Inferior parietal cortex (tissue), 1 donor: Measurements from ENCODE around the gene PICALM.
A peak's percentile ranks its signal among the peaks of the same experiment; 100 is the strongest.

Source experiments
- DNase-seq: peaks from one replicate; pipeline ENCODE4 v3.0.0-alpha.2; 2016; ENCODE audit errors: extremely low spot score

The PICALM gene

GRCh38 chr11:86047275-86047991, 21.5 kb downstream of the PICALM start:
- no peak for DNase-seq

- DNase-seq: no peak
Measured at GRCh38 chr11:86046116-86046515, 22.8 kb downstream of the PICALM start.

- peak; percentile 71 for DNase-seq
Measured at GRCh38 chr11:86043765-86044503, 24.9 kb downstream of the PICALM start.

DNA sequence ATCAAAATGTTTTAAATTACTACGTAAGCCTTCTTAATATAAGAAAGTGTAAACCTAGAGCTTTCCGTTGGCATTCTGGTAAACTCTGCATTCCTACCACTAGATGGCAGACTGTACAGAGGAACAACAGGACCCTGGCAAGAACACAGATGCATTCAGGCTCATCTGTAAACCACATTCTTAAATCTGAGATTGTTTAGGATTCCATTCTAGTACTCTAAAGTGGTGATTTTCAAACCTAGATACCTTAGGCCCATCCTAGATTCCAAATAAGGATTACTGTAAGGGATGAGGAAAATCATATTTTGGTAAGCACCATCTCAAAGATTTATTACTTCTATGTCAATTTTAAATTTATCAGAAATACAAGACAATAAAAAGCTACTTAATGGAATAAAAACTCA, 26.9 kb downstream of the PICALM start:
- DNase-seq: peak; percentile 94

DNA sequence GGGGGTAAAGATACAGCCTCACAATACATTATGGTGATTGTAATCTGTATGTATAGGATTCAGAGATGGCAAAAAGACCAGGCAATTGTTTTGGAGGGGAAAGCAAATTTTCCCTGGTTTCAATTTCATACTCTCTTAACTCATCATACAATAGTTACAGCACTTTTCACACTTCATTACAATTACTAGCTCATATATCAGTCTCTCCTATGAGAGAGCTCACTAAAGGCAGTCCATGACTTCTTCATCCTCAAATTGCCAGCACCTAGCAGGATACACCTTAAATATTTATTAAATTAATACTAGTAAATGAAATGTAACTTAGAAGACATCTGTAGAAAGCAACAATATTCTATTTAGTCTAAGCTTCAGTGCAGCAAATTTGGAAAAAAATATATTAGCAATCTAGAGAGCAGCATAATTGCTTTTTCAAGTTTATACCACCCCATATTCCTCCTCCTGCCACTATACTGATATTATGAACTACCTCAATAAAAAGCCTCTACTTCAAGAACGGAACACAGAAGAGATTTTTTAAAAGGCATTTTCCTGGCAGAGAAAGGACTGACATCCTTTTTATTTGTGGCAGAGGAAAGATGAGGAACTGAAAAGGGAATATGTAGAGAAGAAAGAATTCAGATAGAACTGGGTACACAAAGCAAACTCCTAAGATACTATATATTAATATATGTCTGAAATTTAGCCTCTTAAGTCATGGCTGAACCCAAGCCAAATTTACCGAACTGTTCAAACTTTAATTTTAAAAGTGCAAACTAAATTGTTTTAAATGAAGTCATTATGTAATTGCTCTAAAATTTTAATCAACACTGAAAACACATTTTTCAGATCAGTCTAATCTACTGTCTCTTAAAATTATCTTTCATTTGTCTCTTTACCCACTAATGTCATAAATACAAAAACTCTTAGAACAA, 27.7 kb downstream of the PICALM start:
- no peak for DNase-seq

DNA sequence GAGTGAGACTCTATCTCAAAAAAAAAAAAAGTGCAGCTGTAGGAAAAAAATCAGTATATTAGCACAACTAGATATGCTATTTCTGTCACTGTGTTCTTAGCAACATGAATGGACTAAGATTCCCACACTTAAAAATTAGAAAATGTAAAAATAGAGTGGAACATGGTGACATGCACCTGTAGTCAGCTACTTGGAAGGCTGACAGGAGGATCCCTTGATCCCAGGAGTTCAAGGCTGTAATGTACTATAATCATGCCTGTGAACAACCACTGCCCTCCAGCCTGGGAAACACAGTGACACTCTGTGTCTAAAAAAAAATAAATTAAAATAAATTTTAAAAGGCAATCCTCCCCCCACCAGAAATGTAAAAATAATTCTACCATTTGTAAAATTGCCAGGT, 29.8 kb downstream of the PICALM start:
- no peak for DNase-seq

GRCh38 chr11:86037743-86038142, 31.1 kb downstream of the PICALM start:
- no peak for DNase-seq

DNA sequence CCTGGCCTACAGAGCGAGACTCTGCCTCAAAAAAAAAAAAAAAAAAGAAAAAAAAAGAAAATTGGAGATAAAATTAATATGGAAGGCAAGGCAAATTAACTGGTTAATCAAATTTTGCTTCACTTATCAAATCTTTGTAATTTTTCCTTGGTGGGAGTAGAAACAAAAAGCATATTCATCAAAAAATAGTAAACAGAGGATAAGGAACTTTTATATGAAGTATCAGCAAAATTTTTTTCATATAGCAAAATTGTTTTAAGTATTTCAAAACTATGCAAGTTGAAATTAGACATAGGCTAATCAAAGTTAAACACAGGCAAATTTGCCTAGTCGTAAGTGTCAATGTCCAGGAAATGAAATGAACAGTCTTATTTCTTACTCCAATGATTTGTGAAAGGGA, 33.0 kb downstream of the PICALM start:
- DNase-seq: no peak

DNA sequence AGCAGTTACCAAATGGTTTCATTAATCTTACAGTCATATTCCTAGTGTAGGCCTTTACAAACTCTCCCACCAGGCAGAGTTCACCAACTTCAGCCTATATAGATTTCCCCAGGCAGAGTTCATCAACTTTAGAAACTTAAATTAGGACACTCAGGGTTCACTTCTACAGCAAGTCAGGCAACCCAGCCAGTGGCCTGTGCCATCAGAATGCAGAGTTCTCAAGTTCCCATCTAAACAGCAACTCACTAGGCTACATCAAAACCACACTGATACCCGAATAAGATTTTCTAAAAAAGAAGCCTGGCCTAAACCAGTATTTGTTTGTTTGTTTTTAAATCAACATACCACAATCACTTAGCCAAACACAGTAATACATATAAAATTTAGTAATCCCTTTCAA, 33.7 kb downstream of the PICALM start:
- no peak for DNase-seq

GRCh38 chr11:86034710-86035109, 34.2 kb downstream of the PICALM start:
- DNase-seq: no peak

- no peak for DNase-seq
Measured at GRCh38 chr11:86021377-86021776, 47.5 kb downstream of the PICALM start.

DNA sequence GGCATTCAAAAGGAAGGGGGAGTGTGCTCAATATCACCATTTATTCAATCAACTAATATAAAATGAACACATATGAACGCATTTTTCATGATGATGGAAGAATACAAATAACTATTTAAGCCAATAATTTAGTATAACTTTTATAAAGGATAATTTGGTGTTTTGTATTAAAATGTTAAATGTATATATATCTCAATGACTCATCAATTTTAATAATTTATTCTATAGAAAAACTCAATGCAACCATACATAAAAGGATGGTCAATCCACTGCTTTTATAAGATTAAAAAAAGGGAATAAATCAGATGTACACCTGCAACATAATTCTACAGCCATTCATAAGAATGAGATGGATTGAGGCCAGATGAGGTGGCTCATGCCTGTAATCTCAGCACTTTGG, 50.6 kb downstream of the PICALM start:
- no peak for DNase-seq

DNA sequence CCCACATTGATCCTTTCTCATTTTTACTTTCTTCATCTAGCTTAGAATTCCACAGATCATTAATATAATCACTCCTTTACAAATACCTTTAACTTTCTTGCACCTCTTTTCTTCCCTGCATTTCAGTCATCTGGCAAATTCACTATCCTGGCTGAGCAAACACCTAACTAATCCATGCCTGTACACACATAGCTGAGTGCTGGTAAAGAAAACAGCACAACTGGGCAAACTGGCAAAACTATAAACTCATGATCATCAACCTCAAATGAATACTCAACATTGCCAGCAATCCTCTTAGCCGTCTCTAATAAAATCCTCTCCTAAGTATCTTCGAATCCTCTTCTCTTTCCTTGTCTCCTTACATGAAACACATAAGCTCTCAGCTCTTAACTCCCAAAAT, 52.4 kb downstream of the PICALM start:
- DNase-seq: no peak

DNA sequence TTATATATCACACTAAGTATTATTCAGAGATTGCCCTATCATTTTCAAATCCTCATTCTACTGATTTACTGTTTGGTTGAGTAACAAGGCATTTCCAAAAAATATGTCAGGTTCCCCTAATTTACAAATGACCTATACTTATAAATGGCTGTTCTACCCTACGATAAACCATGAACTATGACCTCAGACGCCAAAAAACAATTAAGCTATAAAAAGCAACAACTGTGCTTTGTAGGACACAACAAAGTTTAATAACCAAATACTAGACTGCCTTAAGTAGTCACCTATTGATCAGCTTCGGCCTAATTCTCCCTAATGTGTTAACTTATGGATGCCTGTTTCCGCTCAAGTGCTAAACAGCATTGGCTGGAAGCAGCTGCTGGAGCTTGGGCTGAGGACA, 53.2 kb downstream of the PICALM start:
- no peak for DNase-seq

- no peak for DNase-seq
Measured at GRCh38 chr11:86014221-86014620, 54.7 kb downstream of the PICALM start.

GRCh38 chr11:86013713-86014112, 55.2 kb downstream of the PICALM start:
- no peak for DNase-seq

GRCh38 chr11:86011175-86011574, 57.7 kb downstream of the PICALM start:
- DNase-seq: no peak

DNA sequence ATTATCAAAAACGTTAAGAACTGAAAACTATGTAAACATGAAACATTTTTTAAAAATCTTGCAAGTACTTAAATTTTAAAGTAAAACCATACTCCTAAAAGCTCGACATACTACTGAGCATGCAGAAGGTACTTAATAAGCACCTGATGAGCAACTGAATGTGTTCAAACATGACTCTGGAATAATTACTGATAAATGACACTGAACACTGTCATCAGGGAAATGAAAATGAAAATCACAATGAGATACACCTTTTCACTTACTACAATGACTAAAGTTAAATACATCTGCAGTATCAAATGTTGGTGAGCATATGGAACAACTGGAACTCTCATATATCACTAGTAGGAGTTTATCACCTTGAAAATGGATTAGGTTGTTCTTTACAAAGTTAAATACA, 65.2 kb downstream of the PICALM start:
- no peak for DNase-seq

DNA sequence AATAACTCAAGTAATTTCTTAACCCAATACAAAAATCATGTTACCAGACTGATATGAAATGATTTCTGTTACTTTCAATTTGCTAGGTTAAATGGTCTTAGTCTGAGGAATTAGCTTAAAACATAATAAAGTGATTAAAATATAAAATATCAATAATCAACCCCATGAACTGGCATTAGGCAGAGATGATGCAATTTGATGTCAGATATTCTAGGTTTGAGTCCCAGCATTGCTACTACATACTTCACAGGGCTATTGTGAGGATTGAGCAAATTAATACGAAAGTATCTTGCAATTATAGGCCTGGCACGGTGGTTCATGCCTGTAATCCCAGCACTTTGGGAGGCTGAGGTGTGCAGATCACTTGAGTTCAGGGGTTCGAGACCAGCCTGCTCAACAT, 66.5 kb downstream of the PICALM start:
- no peak for DNase-seq

DNA sequence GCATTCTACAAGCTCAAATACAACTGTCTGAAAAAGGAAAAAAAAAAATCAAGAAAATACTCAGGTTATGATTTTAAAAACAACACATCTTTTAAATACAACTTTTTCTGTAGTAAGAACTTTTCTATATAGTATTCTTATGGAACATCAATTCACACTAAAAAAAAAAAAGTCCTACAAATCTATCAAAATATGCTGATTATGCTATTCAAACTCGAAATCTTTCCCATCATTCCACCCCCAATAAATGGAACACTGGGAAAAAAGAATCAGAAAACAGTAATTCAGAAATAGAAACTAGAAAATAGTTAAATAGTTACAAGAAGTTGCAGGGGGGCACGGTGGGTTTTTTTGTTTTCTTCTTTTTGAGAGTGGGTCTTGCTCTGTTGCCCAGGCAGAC, 77.4 kb downstream of the PICALM start:
- DNase-seq: no peak

DNA sequence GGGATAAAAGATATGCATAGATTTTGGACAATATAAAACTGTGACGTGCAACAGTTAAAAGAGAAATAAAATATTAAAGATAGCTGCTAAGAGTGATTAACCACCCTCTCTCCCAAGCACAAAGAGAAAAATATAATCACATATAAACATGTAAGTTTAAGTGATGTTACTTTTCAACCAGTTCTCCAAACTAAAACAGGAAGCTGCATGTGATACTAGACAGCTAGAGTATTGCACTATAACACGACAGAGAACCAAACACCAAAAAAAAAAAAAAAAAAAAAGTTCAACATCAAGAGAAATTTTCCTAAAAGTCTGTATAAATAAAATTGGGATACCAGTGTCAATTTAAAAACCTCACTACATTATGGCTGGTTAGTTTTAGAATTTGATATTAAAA, 79.1 kb downstream of the PICALM start:
- no peak for DNase-seq

DNA sequence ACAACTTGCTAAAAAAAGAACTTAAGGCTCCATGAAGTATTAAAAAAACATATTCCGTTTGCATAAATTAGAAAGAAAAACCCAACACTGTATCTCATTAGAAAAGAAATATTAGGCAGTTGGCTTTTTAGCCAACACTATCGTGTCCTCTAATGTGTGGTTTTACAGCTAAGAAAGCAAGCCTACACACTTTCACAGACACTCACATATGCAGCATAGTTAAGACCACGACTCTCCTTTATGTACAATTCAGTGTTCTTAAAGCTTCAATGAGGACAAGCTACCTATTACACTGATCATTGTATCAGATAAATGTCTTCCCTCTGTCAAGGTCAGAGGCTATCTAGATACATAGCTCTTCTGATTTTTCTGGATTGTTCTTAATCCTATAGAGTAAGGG, 80.1 kb downstream of the PICALM start:
- DNase-seq: no peak
